HepG2 (cell line): Measurements from ENCODE around the gene ITGB8. TPM values are rescaled to one million over a fixed set of nuclear protein-coding genes. Genes with fewer than 3 reads are reported as not detected.
A peak's percentile ranks its signal among the peaks of the same experiment; 100 is the strongest.

Experiments
- ATAC-seq: fragments of 200-7000 bp; cut with Tn5 transposase; 3 replicates; pipeline ENCODE4 v1.9.1; 2020; ENCODE audit warnings: mild to moderate bottlenecking, moderate library complexity
- BruUV-seq: library from RNA; stranded (reverse); fragments of 400-500 nt; replicated peaks from 2 replicates; lab custom pipeline; 2021; lab: Mats Ljungman, UMichigan
- CTCF ChIA-PET: fragments of 300-600 bp; formaldehyde crosslinking; extraction: SDS; loops from one replicate; lab custom pipeline; 2021; ENCODE audit warnings: low total read pairs, inconsistent platforms, low intra/inter-chr PET ratio; lab: Yijun Ruan, JAX
- POLR2A ChIA-PET: fragments of 350-600 bp; sonication (Branson Sonifier 250); formaldehyde crosslinking; loops from one replicate; lab custom pipeline; 2020; ENCODE audit warnings: antibody characterized with exemption, inconsistent platforms; lab: Yijun Ruan, JAX
- DNase-seq: peaks from one replicate; pipeline ENCODE4 v3.0.0-alpha.2; 2015; ENCODE audit warnings: low spot score
- FAIRE-seq: peaks from 3 replicates; lab custom pipeline; 2011; peaks lifted over from hg19 to GRCh38; lab: Jason Lieb, UNC
- H2AFZ ChIP-seq: one replicate; pipeline ENCODE4 v1.6.1; 2011; ENCODE audit warnings: low read length, inconsistent platforms
- H3K27ac ChIP-seq: fragments of 300-600 bp; 3 replicates; pipeline ENCODE4 v1.8.0; 2011; ENCODE audit warnings: mixed run types, mild to moderate bottlenecking, mixed read lengths, low read length, inconsistent platforms; ENCODE audit not compliant: insufficient read depth; ENCODE audit errors: extremely low read length
- H3K27me3 ChIP-seq, 2 experiments: fragments of 200-600 bp in 1 of 2; 2 replicates in 1 of 2; 3 replicates in 1 of 2; pipeline versions ENCODE4 v1.6.0 to v1.8.0; 2011; ENCODE audit warnings: low read length in 2 of 2, mild to moderate bottlenecking in 2 of 2, moderate library complexity in 2 of 2, inconsistent platforms in 1 of 2; ENCODE audit not compliant: insufficient read depth in 2 of 2, control insufficient read depth in 1 of 2
- H3K36me3 ChIP-seq, 2 experiments: fragments of 200-600 bp in 1 of 2; replicated peaks in 1 of 2; 2 replicates in 1 of 2; 3 replicates in 1 of 2; pipeline versions ENCODE4 v1.5.1 to v1.8.0; 2011; ENCODE audit warnings: low read length in 2 of 2, inconsistent platforms in 1 of 2; ENCODE audit not compliant: insufficient read depth in 2 of 2, control insufficient read depth in 1 of 2
- H3K4me1 ChIP-seq: 2 replicates; pipeline ENCODE4 v1.5.1; 2012; ENCODE audit warnings: low read length, inconsistent platforms; ENCODE audit not compliant: insufficient read depth
- H3K4me2 ChIP-seq: 2 replicates; pipeline ENCODE4 v1.6.0; 2011; ENCODE audit warnings: low read depth, low read length, inconsistent platforms
- H3K4me3 ChIP-seq, 3 experiments: fragments of 200-600 bp in 1 of 3; sonication (generic), shearing (Covaris generic) in 1 of 3; replicated peaks in 1 of 3; 2 replicates each; pipeline ENCODE4 v1.5.1; 2011 to 2016; ENCODE audit warnings: low read length in 3 of 3, inconsistent platforms in 2 of 3, low read depth in 2 of 3, mild to moderate bottlenecking in 2 of 3, control low read depth in 1 of 3, mixed read lengths in 1 of 3; ENCODE audit not compliant: insufficient read depth in 1 of 3
- H3K79me2 ChIP-seq: one replicate; pipeline ENCODE4 v1.6.1; 2011; ENCODE audit warnings: low read length, inconsistent platforms; ENCODE audit not compliant: insufficient read depth
- H3K9ac ChIP-seq: 2 replicates; pipeline ENCODE4 v1.6.0; 2011; ENCODE audit warnings: mild to moderate bottlenecking, low read depth, low read length, inconsistent platforms; ENCODE audit not compliant: insufficient read depth
- H3K9me3 ChIP-seq: 2 replicates; pipeline ENCODE4 v1.5.1; 2012; ENCODE audit warnings: mild to moderate bottlenecking, low read length
- H4K20me1 ChIP-seq: 2 replicates; pipeline ENCODE4 v1.6.0; 2011; ENCODE audit warnings: inconsistent platforms, mild to moderate bottlenecking, low read length, moderate library complexity; ENCODE audit not compliant: insufficient read depth
- MAFF ChIP-seq: IDR thresholded peaks from 2 replicates; pipeline ENCODE4 v1.6.1; 2011; ENCODE audit warnings: low read depth, low read length, improper control_type of control experiment
- MAFK ChIP-seq, 2 experiments: IDR thresholded peaks in 1 of 2; conservative IDR thresholded peaks in 1 of 2; 2 replicates each; pipeline ENCODE4 v1.6.1; 2011; ENCODE audit warnings: improper control_type of control experiment in 2 of 2, low read length in 2 of 2
- MZF1 ChIP-seq: sonication (generic); formaldehyde crosslinking; IDR thresholded peaks from 2 replicates; pipeline ENCODE4 v1.8.1; 2023; ENCODE audit warnings: mild to moderate bottlenecking, missing genetic modification reagents, borderline replicate concordance
- NFE2 ChIP-seq: sonication (generic); formaldehyde crosslinking; IDR thresholded peaks from 2 replicates; pipeline ENCODE4 v1.4.0; 2020; ENCODE audit warnings: missing genetic modification reagents
- RFXAP ChIP-seq: sonication (generic); formaldehyde crosslinking; IDR thresholded peaks from 2 replicates; pipeline ENCODE4 v1.4.0; 2020; ENCODE audit warnings: missing genetic modification reagents, borderline replicate concordance
- ZBTB39 ChIP-seq: sonication (generic); formaldehyde crosslinking; IDR thresholded peaks from 2 replicates; pipeline ENCODE4 v1.5.0; 2020; ENCODE audit warnings: missing genetic modification reagents
- ZNF567 ChIP-seq: sonication (generic); formaldehyde crosslinking; IDR thresholded peaks from 2 replicates; pipeline ENCODE4 v1.8.1; 2023; ENCODE audit warnings: mild to moderate bottlenecking, missing genetic modification reagents, borderline replicate concordance
- ZNF614 ChIP-seq: IDR thresholded peaks from 2 replicates; pipeline ENCODE4 v1.6.1; 2018; ENCODE audit warnings: missing biosample characterization, missing genetic modification reagents, inconsistent platforms, borderline replicate concordance
- ZNF761 ChIP-seq: sonication (generic); formaldehyde crosslinking; conservative IDR thresholded peaks from 2 replicates; pipeline ENCODE4 v1.4.0; 2020; ENCODE audit warnings: mild to moderate bottlenecking, missing genetic modification reagents
- WGBS: methylation state at CpG from one replicate; pipeline ENCODE4 v1.1.6; 2017; ENCODE audit warnings: low lambda C conversion rate; 5-methylcytosine and 5-hydroxymethylcytosine counted together
- in situ Hi-C: cut with HindIII; loops from 2 replicates; pipeline ENCODE4 v1.10.0; 2017; ENCODE audit warnings: low pct_unique_long_range_greater_than_20kb; ENCODE audit not compliant: extremely low pct_ligation_motif_present
- intact Hi-C: fragments of 100-400 bp; cut with micrococcal nuclease; formaldehyde crosslinking; loops from one replicate; pipeline ENCODE4 v1.10.0; 2022; ENCODE audit not compliant: unreplicated experiment
- polyA plus RNA-seq, 8 experiments: library from polyadenylated mRNA; depleted of rRNA in 3 of 8; stranded (reverse) in 7 of 8; unstranded in 1 of 8; fragments of >200 nt; fragmentation: Illumina TruSeq in 4 of 8; extraction: Trizol in 4 of 8; gene quantifications; 2 replicates each; pipeline versions ENCODE4 v1.2.1 to v1.2.3, GENCODE V29; 2011 to 2016; ENCODE audit warnings: low read depth in 4 of 8, missing spikeins in 1 of 8, mixed read lengths in 1 of 8; ENCODE audit not compliant: insufficient read depth in 1 of 8
- total RNA-seq, 5 experiments: library from RNA; depleted of rRNA; stranded (reverse); fragments of >200 nt; fragmentation: Illumina TruSeq; extraction: Trizol; gene quantifications; 2 replicates each; pipeline ENCODE4 v1.2.3, GENCODE V29; 2016; ENCODE audit warnings: low read depth in 1 of 5
- TF ChIP-seq, protein P1 (sequence below): sonication (generic); formaldehyde crosslinking; IDR thresholded peaks from 2 replicates; pipeline ENCODE4 v1.5.1; 2020; ENCODE audit warnings: mild to moderate bottlenecking, missing genetic modification reagents, moderate library complexity
- TF ChIP-seq, protein P2 (sequence below), 2 experiments: sonication (generic) in 1 of 2; formaldehyde crosslinking in 1 of 2; IDR thresholded peaks; 2 replicates each; pipeline versions ENCODE4 v1.5.1 to v1.6.1; 2011 to 2020; ENCODE audit warnings: borderline replicate concordance in 1 of 2, low read depth in 1 of 2, low read length in 1 of 2, mild to moderate bottlenecking in 1 of 2, missing genetic modification reagents in 1 of 2, moderate library complexity in 1 of 2

Gene ITGB8
- total and polyA plus RNA-seq, 2 of the 13 experiments (the other 11 are each of a cell fraction or from before 2014, with no cell fraction given): 0.01 TPM; not detected in 1

DNA sequence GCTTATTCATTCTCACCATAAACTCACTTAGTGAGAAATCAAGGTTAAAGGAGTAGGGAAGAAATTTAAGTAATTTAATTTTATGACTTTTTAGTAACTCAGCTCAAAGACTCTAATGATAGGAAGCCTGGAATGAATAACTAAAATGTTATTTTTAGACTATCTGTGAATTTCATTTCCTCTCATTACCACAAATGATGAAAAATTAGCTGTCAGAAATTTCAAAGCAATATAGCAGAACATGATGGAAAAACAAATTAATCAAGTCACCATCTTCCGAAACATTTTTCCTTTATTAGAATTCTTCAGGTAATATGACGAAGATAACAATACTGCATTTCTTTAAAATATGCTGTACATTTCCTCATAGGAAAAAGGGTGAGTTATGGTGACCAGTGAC is 2.7 kb upstream of the ITGB8 start (continued):
- TF ChIP-seq, protein P1, sequence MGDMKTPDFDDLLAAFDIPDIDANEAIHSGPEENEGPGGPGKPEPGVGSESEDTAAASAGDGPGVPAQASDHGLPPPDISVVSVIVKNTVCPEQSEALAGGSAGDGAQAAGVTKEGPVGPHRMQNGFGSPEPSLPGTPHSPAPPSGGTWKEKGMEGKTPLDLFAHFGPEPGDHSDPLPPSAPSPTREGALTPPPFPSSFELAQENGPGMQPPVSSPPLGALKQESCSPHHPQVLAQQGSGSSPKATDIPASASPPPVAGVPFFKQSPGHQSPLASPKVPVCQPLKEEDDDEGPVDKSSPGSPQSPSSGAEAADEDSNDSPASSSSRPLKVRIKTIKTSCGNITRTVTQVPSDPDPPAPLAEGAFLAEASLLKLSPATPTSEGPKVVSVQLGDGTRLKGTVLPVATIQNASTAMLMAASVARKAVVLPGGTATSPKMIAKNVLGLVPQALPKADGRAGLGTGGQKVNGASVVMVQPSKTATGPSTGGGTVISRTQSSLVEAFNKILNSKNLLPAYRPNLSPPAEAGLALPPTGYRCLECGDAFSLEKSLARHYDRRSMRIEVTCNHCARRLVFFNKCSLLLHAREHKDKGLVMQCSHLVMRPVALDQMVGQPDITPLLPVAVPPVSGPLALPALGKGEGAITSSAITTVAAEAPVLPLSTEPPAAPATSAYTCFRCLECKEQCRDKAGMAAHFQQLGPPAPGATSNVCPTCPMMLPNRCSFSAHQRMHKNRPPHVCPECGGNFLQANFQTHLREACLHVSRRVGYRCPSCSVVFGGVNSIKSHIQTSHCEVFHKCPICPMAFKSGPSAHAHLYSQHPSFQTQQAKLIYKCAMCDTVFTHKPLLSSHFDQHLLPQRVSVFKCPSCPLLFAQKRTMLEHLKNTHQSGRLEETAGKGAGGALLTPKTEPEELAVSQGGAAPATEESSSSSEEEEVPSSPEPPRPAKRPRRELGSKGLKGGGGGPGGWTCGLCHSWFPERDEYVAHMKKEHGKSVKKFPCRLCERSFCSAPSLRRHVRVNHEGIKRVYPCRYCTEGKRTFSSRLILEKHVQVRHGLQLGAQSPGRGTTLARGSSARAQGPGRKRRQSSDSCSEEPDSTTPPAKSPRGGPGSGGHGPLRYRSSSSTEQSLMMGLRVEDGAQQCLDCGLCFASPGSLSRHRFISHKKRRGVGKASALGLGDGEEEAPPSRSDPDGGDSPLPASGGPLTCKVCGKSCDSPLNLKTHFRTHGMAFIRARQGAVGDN (CRISPR knock-in tag): no peak
- TF ChIP-seq MZF1 (CRISPR knock-in tag): no peak
- TF ChIP-seq ZNF567 (CRISPR knock-in tag): no peak
- no peak for TF ChIP-seq RFXAP (CRISPR knock-in tag)

DNA sequence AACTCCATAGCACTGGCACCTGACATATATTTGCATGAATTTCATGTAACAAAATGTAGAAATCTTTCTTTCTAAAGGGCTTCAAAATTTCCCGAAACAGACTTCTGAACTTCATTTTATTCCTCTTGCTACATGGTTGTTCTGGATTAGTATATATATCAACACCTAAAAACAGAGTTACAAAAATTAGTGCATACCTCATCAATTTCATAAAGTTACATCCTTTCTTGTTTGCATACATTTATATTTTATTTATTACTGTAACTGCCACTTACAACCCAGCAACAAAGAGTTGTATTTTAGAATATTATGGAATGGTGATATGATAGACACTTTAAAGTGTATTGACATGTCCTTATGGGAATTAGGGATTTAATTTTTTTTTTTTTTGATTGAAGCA is 2.0 kb upstream of the ITGB8 start:
- Histone ChIP-seq H3K36me3 (no peaks in the 10 kb centered on the region), H3K9ac (no peak overlapping the region), H3K27ac (no peak overlapping the region), H3K4me2 (no peak overlapping the region), H3K4me1 (peaks cover 29% of the 10 kb centered on the region), H3K9me3 (no peaks in the 10 kb centered on the region)
- ATAC-seq: no peak
- 82% methylated on average over 1 of the region's 1 CpG for WGBS
- no peak for FAIRE-seq
- in situ Hi-C loops (no loop called here), intact Hi-C loops (no loop called here)
- POLR2A ChIA-PET: no interaction called here
- no peak for DNase-seq
- no TSS peak for BruUV-seq
- TF ChIP-seq NFE2 (CRISPR knock-in tag) (no peak), MAFF (peak; percentile 58; the same call in 1 of the 2 replicates), ZNF614 (no peak), ZNF761 (CRISPR knock-in tag) (no peak), ZBTB39 (CRISPR knock-in tag) (no peak), MAFK (conservative IDR thresholded peaks at IDR 0.05 in 1 of 2, IDR thresholded peaks at IDR 0.05 in 1 of 2; ENCODE audit: low read length in 2 of 2) (peak; percentile 49 to 81; a peak in 3 of 4 replicates)
- TF ChIP-seq, protein P2, sequence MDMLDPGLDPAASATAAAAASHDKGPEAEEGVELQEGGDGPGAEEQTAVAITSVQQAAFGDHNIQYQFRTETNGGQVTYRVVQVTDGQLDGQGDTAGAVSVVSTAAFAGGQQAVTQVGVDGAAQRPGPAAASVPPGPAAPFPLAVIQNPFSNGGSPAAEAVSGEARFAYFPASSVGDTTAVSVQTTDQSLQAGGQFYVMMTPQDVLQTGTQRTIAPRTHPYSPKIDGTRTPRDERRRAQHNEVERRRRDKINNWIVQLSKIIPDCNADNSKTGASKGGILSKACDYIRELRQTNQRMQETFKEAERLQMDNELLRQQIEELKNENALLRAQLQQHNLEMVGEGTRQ (IDR thresholded peaks at IDR 0.05; ENCODE audit: low read depth, low read length): no peak
- TF ChIP-seq, protein P2 (CRISPR knock-in tag; IDR thresholded peaks at IDR 0.05; ENCODE audit: borderline replicate concordance): no peak
- TF ChIP-seq, all 625 proteins: peak for 2
- no peak overlapping the region for H2AFZ ChIP-seq
- no peak overlapping the region for H3K4me3 ChIP-seq
- H4K20me1 ChIP-seq: no peaks in the 10 kb centered on the region
- no peaks in the 10 kb centered on the region for H3K79me2 ChIP-seq
- CTCF ChIA-PET: no interaction called here
- H3K27me3 ChIP-seq: peaks cover 2 to 30% of the 10 kb centered on the region in 2 experiments; a peak in 4 of 5 replicates
